Stimulated activated CD4-positive, alpha-beta T cell treated with anti-CD3 and anti-CD28 coated beads, TNF-alpha, amount 100 ng/mL, for 4 hours (primary cell): Measurements from ENCODE around the gene MYPOP.

ENCODE experiments used
- DNase-seq, 3 experiments: peaks; one replicate each; pipeline ENCODE4 v3.0.0-alpha.2; 2020; ENCODE audit warnings: low read depth in 3 of 3

The MYPOP gene

GRCh38 chr19:45863840-45864628 is 38.4 kb downstream of the MYPOP start, which contains the start of gene FOXA3:
Gene FOXA3, plus strand, starts transcription at chr19:45864326. Its CDS starts 131 bp downstream, at chr19:45864457.
- peak in 1 of 3 experiments; percentile 31 for DNase-seq

- no peak for DNase-seq
Measured at GRCh38 chr19:45863335-45863839, 39.0 kb downstream of the MYPOP start.

GRCh38 chr19:45862564-45863334 is 39.7 kb downstream of the MYPOP start, which contains the start of gene SYMPK:
Gene SYMPK, minus strand, starts transcription at chr19:45863147. Its CDS starts 8,652 bp downstream, at chr19:45854495.
- DNase-seq: peak; percentile 92 to 99 (median 97)

- DNase-seq: no peak
Measured at GRCh38 chr19:45862271-45862563, 40.2 kb downstream of the MYPOP start.

GRCh38 chr19:45860359-45861259 is 41.8 kb downstream of the MYPOP start:
- no peak for DNase-seq

- DNase-seq: no peak
Measured at GRCh38 chr19:45854167-45854778, 48.1 kb downstream of the MYPOP start.

GRCh38 chr19:45852983-45853382 is 49.4 kb downstream of the MYPOP start:
- DNase-seq: no peak

- DNase-seq: no peak
Measured at GRCh38 chr19:45852145-45852750, 50.2 kb downstream of the MYPOP start.

- DNase-seq: no peak
Measured at GRCh38 chr19:45848922-45849321, 53.5 kb downstream of the MYPOP start.

GRCh38 chr19:45847663-45848062 is 54.8 kb downstream of the MYPOP start:
- no peak for DNase-seq

GRCh38 chr19:45842198-45842597 is 60.2 kb downstream of the MYPOP start:
- no peak for DNase-seq
